HG03039 (cell line): Measurements from ENCODE around the gene CDH15.
"Not testable (repeated sequence)": the region's sequence is repeated elsewhere in the genome, so short reads cannot be mapped to it uniquely, and the experiment has no call there.

Experiments
- ATAC-seq: cut with Tn5 transposase; IDR thresholded peaks from one replicate; pipeline ENCODE4 v1.9.1; 2021; ENCODE audit warnings: mild to moderate bottlenecking, moderate library complexity; ENCODE audit not compliant: unreplicated experiment

Gene CDH15

DNA sequence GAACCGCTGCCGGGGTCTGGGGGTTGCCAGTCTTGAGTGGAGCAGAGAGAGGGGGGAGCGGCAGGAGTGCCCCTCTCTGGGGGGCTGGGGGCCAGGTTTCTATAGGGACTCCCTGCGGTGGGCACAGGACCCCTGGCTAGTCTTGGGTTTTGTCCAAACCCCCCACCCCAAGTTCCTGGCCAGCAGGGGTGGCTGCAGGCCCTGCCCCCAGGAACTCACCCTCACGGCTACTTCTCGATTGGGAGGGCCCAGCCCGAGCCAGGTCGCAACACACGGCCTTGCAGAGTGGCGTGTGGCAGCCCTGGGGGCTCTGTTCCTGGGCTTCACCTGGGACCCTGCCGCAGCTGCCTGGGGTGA, 601 bp downstream of the CDH15 start:
- ATAC-seq, result no peak

DNA sequence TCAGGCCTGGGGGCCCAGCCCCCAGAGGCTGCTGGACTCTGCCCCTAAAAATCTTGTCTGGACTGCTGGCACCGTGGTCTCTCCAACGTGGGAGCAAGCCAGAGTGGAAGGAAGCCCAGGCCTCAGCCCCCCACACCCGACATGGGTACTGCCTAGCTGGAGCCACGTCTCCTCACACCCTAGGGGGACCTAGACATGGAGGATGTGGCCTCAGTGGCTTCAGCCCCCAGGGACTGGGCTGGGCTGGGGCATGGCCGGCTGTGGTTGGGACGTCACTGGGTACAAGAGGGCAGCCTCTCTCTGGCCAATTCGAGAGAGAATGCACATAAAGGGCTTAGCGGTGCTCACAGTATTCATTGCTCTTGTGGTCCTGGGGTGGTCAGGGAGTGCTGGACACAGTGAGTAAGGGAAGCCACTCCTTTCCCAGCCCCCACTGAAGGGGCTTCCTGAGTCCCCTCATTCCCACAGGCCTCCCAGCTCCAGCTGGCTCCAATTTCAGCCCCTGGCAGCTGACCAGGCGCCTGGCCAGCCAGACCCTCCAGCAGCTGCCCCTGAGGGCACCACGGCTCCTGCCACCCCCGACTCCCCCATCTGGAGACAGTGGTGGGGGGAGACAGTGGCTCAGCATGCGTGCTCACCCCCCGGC, 1.1 kb downstream of the CDH15 start:
- no peak for ATAC-seq

DNA sequence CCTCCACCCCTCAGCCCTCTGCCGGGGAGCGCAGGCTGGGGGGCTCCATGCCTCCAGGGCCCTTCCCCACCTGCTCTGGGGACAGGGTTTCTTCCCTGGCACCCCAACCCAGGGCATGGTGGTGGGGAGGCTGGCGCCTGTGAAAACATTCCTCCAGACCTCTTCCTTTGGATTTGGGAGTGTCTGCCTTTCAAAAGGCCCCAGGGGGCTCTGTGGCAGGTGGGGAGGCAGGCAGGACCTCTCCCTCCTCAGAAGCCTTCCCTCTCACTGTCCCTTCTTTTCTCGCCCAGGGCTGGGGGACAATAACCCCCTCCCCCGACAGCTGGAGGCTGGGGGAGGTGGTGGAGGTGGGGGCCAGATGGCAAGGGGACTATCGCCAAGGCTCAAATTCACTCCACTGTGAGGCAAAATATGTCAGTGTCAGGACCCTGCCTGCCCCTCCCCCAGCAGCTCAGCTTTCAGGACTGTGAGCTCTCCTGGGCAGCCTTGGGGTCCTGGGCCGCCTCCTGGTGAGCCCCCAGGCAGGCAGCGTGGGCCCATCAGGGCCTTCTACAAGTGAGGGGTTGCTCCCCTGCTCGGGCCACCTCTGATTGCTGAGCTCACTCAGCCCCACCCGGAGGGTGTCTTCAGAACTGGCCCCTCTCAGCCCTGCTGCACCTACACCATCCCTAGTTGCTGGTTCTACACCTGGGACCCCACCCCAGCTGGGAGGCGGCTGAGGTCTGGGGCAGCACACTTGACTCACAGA, 1.8 kb downstream of the CDH15 start:
- no peak for ATAC-seq

GRCh38 chr16:89174055-89174827, 2.7 kb downstream of the CDH15 start:
- no peak for ATAC-seq

GRCh38 chr16:89174877-89175276, 3.3 kb downstream of the CDH15 start:
- ATAC-seq, result no peak

GRCh38 chr16:89175280-89176146, 4.0 kb downstream of the CDH15 start:
- ATAC-seq, result no peak

- no peak for ATAC-seq
These were observed 4.7 kb downstream of the CDH15 start for GRCh38 chr16:89176147-89176690.

- no peak for ATAC-seq
These were observed 5.2 kb downstream of the CDH15 start for GRCh38 chr16:89176717-89177116.

DNA sequence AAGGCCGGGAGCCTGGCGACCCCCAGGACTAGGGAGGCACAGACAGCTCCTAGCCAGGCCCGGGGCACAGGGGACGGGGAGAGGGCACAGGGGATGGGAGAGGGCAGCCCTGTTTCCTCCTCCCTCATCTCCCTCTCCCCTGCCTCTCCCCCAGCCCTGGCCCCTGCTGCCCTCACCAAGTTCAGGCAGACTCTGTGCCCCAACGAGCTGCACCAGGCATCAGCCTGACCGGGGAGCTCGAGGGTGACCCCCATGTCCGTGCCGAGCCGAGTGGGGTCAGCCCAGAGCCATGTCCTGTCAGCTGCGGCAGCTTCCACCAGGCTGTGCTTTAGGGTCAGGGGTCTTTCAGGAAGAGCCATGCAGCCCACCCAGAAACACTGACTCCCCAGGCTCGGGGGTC, 6.0 kb downstream of the CDH15 start:
- ATAC-seq, result no peak

DNA sequence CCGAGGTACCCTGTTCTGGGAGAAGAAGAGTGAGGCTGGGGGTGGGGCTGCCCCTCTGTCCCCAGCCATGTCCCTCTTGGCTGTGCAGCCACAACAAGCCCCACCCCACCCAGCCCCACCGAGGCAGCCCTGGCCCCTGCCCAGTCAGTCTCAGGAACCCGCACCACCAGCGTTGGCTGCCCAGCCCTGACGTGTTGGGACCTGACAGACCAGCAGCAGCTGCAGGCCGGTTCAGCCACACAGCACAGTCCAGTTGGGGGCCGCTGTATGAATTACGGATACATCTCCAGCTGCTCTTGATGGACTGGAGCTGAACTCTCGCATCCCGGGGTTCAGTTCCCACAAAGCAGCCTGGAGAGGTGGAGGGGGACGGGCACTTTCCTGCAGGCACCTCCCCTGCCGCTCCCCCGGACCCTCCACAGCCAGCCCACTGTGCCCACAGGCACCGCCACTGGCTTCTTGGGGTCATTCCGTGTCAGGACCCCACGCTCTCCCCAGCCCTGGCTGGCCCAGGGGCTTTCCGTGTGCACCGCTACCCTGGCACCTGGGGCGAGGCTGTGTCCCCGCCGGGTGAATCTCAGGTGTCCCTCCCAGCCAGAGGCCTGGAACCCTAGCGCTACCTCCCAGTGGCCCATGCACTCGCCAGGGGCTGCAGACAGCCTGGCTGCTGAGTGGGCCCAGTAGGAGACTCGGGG, 7.1 kb downstream of the CDH15 start:
- no peak for ATAC-seq

DNA sequence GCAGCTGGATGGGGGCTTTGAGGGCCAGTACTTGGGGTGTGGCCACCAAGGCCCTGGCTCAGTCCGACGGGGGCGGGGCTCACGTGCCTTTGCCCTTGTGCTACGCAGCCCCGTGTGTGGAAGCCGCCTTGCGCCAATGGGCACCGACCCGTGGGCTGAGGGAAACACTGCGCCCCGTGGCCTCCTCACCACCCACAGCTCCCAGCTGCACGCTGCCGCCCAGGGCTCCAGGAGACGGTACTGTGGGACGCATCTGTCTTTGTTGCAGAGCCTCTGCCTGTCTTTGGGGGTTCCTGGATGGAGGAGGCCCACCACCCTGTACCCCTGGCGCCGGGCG, 7.6 kb downstream of the CDH15 start:
- ATAC-seq, result no peak

GRCh38 chr16:89179656-89180315, 8.2 kb downstream of the CDH15 start:
- no peak for ATAC-seq

- no peak for ATAC-seq
These were observed 11.9 kb downstream of the CDH15 start for GRCh38 chr16:89183463-89183862.

DNA sequence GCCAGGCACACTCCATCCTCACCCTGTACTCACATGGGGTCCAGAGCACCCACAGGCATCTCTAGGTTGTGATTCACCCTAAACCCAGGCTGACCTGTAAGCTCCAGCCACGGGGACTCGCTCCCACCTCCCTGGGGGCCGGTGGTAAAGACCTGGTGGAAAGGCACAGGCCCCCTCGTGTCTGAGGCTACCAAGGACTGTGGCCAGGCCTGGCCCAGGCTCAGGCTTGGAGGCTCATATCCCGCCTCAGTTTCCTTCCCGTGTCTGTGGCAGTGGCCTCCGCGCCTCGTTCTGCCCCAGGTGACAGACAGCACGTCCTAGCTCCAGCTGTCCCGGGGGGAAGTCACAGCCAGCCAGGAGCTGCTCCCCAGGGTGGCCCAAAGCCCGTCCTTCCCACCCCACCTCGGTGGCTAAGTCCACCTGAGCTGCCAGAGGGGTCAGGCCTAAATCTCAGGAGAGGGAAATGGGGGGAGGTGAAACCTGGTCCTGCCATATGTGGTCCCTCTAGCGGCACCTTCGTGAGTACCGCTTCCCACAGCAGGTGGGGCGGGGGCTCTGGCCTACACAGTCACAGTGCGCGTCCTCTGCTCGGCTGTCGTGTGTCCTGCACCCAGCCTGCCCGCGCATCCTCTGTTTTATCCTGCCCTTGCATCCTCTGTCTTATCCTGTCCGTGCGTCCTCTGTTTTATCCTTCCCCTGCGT, 12.6 kb downstream of the CDH15 start:
- ATAC-seq, result no peak

- ATAC-seq, result no peak
These were observed 13.1 kb downstream of the CDH15 start for GRCh38 chr16:89184677-89184932.

GRCh38 chr16:89184933-89185794, 13.6 kb downstream of the CDH15 start:
- no peak for ATAC-seq

DNA sequence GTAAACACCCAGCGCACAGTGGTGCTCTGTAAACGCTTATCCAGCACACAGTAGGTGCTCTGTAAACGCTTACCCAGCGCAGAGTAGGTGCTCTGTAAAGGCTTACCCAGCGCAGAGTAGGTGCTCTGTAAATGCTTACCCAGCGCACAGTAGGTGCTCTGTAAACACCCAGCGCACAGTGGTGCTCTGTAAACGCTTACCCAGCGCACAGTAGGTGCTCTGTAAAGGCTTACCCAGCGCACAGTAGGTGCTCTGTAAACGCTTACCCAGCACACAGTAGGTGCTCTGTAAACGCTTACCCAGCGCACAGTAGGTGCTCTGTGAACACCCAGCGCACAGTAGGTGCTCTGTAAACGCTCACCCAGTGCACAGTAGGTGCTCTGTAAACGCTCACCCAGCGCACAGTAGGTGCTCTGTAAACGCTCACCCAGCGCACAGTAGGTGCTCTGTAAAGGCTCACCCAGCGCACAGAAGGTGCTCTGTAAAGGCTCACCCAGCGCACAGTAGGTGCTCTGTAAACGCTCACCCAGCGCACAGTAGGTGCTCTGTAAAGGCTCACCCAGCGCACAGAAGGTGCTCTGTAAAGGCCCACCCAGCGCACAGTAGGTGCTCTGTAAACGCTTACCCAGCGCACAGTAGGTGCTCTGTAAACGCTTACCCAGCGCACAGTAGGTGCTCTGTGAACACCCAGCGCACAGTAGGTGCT, 14.5 kb downstream of the CDH15 start:
- ATAC-seq, result not testable (repeated sequence)

DNA sequence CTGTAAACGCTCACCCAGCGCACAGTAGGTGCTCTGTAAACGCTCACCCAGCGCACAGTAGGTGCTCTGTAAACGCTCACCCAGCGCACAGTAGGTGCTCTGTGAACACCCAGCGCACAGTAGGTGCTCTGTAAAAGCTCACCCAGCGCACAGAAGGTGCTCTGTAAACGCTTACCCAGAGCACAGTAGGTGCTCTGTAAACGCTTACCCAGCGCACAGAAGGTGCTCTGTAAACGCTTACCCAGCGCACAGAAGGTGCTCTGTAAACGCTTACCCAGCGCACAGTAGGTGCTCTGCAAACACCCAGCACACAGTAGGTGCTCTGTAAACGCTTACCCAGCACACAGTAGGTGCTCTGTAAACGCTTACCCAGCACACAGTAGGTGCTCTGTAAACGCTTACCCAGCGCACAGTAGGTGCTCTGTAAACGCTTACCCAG, 15.1 kb downstream of the CDH15 start:
- ATAC-seq, result not testable (repeated sequence)
